Erythroblast (primary cell): Measurements from ENCODE around the gene COA8.

ENCODE experiments used
- GATA1 ChIP-seq: IDR thresholded peaks from 2 replicates; pipeline ENCODE4 v1.6.1; 2011; ENCODE audit warnings: low read depth, mild to moderate bottlenecking, control low read depth, low read length, moderate library complexity
- POLR2A ChIP-seq: IDR thresholded peaks from 2 replicates; pipeline ENCODE4 v1.6.1; 2011; ENCODE audit warnings: mild to moderate bottlenecking, low read length

DNA sequence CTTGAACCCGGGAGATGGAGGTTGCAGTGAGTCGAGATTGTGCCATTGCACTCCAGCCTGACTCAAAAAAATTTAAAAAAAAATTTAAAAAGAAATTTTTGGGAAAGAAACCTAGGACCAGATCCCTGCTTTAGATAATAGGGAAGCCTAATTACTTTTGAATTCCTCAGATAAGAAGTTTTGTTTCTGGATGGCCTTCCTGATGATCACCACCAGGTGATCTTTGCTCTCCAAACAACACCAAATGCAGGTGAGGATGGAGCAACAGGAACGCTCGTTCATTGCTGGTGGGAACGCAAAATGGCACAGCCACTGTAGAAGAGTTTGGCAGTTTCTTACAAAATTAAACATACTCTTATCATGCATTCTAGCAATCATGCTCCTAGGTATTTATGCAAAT is 37.7 kb downstream of the COA8 start:
- TF ChIP-seq POLR2A (no peak), GATA1 (no peak)
